LNCAP (cell line): Measurements from ENCODE around the gene PFN2.

Experiments
- CTCF ChIP-seq: fragments of 450-650 bp; IDR thresholded peaks from 2 replicates; pipeline ENCODE4 v1.5.1; 2017; ENCODE audit warnings: mild to moderate bottlenecking

Gene PFN2

DNA sequence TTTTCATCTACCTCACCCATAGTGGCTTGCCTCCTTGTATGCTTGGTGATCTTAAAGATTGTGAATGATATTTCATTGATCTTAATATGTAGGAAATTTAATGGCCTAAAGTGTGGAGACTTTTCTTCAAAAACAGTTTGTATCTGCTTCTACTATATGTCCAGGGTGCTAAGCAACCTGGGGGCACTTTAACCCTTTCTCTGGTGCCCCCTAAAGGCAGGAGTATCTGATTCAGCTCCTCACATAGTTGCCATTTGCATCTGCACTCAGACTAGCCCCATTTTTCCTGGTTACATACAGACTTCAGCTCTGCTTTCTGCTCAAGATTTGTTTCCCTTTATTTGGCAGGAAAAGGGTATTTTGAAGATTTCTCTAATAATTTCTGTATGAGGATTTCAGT, 5.2 kb upstream of the PFN2 start:
- no peak for TF ChIP-seq CTCF

- no peak for TF ChIP-seq CTCF
Measured at GRCh38 chr3:149971403-149972075, 844 bp upstream of the PFN2 start.

- no peak for TF ChIP-seq CTCF
Measured at GRCh38 chr3:149969940-149970715, 567 bp downstream of the PFN2 start.

GRCh38 chr3:149969110-149969939, 1.4 kb downstream of the PFN2 start:
- TF ChIP-seq CTCF, result no peak

GRCh38 chr3:149968216-149968615, 2.5 kb downstream of the PFN2 start:
- TF ChIP-seq CTCF, result no peak

DNA sequence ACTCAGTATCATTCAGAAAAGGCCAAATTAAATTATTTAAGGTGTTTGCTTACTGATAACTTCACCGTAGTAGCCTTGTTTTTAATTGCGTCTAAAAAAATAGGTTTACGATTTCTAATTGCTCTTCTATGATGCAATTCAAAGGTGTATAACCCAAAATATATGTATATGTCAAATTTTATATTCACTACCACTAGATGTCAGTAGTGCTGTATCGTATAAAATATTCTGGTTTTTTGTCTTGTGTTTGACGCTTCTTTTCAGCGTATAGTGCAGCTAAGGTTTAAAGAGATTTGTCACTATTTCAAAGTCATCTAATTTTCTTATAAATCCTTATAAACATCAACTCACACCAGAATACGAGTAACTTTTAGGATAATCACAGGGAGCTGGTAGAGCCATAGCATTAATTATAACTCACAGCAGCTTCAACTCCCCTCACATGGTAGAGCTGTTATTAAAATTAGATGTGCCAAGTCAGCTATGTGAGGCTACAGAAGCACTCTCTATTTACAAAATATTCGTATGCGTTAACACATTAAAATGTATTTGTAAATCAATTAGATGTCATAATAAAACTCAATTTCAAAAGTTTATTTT, 3.5 kb downstream of the PFN2 start:
- TF ChIP-seq CTCF, result peak; percentile 63

GRCh38 chr3:149965278-149965677, 5.4 kb downstream of the PFN2 start:
- TF ChIP-seq CTCF, result no peak
